ENCODE measurements around the gene MUC20. TPM values are rescaled to one million over a fixed set of nuclear protein-coding genes. Genes with fewer than 3 reads are reported as not detected.

The MUC20 gene
- total and polyA plus RNA-seq, 9 of the 15 experiments (the other 6 are each of a cell fraction or from before 2014, with no cell fraction given) = 0.03 to 0.23 (median 0.15) TPM; not detected in 3

DNA sequence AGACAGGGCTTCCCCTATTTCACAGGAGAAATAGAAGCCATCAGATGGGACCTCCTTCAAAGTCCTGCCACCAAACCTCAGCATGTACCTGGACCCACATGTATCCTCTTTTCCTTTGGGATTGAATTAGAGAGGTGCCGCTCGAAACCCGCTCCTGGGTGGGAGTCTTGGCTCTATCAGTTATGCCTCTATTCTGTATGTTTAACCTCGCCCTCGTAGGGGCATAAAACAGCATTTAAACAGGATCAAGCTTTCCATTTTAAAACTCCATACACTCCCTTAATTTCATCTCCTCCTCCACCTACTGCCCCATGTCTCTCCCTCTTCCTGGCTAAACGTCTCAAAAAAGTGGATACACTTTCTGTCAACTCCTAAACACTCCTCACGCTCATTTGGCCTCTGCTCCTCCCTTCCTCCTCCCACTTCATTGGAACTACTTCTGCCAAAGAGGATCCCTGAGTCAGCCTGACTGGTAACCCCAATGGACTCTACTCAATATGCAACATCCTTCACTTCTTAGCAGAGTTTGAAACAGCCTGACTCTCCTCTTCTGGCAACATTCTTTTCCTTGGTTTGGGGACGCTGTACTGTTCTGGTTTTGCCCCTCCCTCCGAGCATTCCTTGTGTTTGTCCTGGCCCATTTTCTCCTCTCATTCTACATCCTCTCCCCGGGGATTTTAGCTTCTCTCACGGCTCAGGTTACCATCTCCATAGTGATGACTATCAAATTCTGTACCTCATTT, 23.0 kb upstream of the MUC20 start (continued):
- TF ChIP-seq POLR2B (IDR thresholded peaks at IDR 0.05; ENCODE audit: low read depth, partially characterized antibody) (peak; percentile 56), EGR1 (conservative IDR thresholded peaks at IDR 0.05) (peak; percentile 69; the same call in 1 of the 2 replicates), ZNF444 (CRISPR knock-in tag; IDR thresholded peaks at IDR 0.05) (no peak), SMARCC2 (IDR thresholded peaks at IDR 0.05; ENCODE audit: low read depth) (0 out of 2 replicates have a peak, but pooled peaks have one; percentile 58), POLR2G (IDR thresholded peaks at IDR 0.05; ENCODE audit: low read depth, low read length) (no peak), JUND (IDR thresholded peaks at IDR 0.05; ENCODE audit: borderline replicate concordance, low read depth, low read length) (peak; percentile 88), JUND (tag; IDR thresholded peaks at IDR 0.05; ENCODE audit: borderline replicate concordance, low read depth, low read length) (peak; percentile 88; the same call in 2 of the 3 replicates), ZNF445 (CRISPR knock-in tag; IDR thresholded peaks at IDR 0.05; ENCODE audit: low read depth) (no peak), SRF (CRISPR knock-in tag; IDR thresholded peaks at IDR 0.05) (no peak), MAZ (CRISPR knock-in tag; conservative IDR thresholded peaks at IDR 0.05 in 1 of 2, IDR thresholded peaks at IDR 0.05 in 1 of 2) (peak in 1 of 2 experiments; percentile 57; a peak in 1 of 4 replicates), KLF13 (tag; IDR thresholded peaks at IDR 0.05; ENCODE audit: borderline replicate concordance, low read depth) (peak; percentile 67; the same call in 1 of the 2 replicates), ETS2 (tag; IDR thresholded peaks at IDR 0.05; ENCODE audit: borderline replicate concordance, poor library complexity, severe bottlenecking) (no peak), DPF2 (IDR thresholded peaks at IDR 0.05) (peak; percentile 90), HDAC1 (IDR thresholded peaks at IDR 0.05) (peak in 1 of 2 experiments; percentile 88; a peak in 2 of 4 replicates), HEY1 (CRISPR knock-in tag; IDR thresholded peaks at IDR 0.05; ENCODE audit: borderline replicate concordance) (no peak), FOXK2 (conservative IDR thresholded peaks at IDR 0.05 in 1 of 2, IDR thresholded peaks at IDR 0.05 in 1 of 2; ENCODE audit: low read depth in 2 of 2) (peak; percentile 80 to 86)
- TF ChIP-seq, protein P1, sequence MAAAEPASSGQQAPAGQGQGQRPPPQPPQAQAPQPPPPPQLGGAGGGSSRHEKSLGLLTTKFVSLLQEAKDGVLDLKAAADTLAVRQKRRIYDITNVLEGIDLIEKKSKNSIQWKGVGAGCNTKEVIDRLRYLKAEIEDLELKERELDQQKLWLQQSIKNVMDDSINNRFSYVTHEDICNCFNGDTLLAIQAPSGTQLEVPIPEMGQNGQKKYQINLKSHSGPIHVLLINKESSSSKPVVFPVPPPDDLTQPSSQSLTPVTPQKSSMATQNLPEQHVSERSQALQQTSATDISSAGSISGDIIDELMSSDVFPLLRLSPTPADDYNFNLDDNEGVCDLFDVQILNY (CRISPR knock-in tag; IDR thresholded peaks at IDR 0.05) = 0 out of 2 replicates have a peak, but pooled peaks have one; percentile 80
- TF ChIP-seq, protein P2, sequence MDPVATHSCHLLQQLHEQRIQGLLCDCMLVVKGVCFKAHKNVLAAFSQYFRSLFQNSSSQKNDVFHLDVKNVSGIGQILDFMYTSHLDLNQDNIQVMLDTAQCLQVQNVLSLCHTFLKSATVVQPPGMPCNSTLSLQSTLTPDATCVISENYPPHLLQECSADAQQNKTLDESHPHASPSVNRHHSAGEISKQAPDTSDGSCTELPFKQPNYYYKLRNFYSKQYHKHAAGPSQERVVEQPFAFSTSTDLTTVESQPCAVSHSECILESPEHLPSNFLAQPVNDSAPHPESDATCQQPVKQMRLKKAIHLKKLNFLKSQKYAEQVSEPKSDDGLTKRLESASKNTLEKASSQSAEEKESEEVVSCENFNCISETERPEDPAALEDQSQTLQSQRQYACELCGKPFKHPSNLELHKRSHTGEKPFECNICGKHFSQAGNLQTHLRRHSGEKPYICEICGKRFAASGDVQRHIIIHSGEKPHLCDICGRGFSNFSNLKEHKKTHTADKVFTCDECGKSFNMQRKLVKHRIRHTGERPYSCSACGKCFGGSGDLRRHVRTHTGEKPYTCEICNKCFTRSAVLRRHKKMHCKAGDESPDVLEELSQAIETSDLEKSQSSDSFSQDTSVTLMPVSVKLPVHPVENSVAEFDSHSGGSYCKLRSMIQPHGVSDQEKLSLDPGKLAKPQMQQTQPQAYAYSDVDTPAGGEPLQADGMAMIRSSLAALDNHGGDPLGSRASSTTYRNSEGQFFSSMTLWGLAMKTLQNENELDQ (CRISPR knock-in tag; IDR thresholded peaks at IDR 0.05; ENCODE audit: borderline replicate concordance) = no peak
- TF ChIP-seq, protein P3, sequence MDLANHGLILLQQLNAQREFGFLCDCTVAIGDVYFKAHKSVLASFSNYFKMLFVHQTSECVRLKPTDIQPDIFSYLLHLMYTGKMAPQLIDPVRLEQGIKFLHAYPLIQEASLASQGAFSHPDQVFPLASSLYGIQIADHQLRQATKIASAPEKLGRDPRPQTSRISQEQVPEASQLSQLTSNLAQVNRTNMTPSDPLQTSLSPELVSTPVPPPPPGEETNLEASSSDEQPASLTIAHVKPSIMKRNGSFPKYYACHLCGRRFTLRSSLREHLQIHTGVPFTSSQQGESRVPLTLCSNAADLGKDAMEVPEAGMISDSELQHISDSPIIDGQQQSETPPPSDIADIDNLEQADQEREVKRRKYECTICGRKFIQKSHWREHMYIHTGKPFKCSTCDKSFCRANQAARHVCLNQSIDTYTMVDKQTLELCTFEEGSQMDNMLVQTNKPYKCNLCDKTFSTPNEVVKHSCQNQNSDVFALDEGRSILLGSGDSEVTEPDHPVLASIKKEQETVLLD (IDR thresholded peaks at IDR 0.05) = no peak; the same call in 1 of the 2 replicates
